ENCODE results near the gene NAALAD2. TPM values are rescaled to one million over a fixed set of nuclear protein-coding genes. Genes with fewer than 3 reads are reported as not detected.

Gene NAALAD2
- total RNA-seq, 1 experiment from 2014 or later, result 2.1 TPM

GRCh38 chr11:90179923-90180322 is 45.5 kb downstream of the NAALAD2 start:
- no peak overlapping the region for H3K14ac ChIP-seq (ENCODE audit: insufficient read depth, low read length)
- no peaks in the 10 kb centered on the region for H3K23me2 ChIP-seq (ENCODE audit: insufficient read length, low read depth, low read length, poor library complexity, severe bottlenecking)
- DNase-seq, result no peak
- H3K23ac ChIP-seq (ENCODE audit: insufficient read length, low read depth, low read length), result no peak overlapping the region
- H2BK5ac ChIP-seq (ENCODE audit: insufficient read length, low read length), result no peak overlapping the region
- no peak overlapping the region for H3K18ac ChIP-seq (ENCODE audit: insufficient read length, low read depth, low read length)
- H3K4me1 ChIP-seq (ENCODE audit: insufficient read depth, low read length), result no peaks in the 10 kb centered on the region
- H2AFZ ChIP-seq (ENCODE audit: low read length), result no peak overlapping the region
- no peak overlapping the region for H2BK120ac ChIP-seq (ENCODE audit: low read depth, low read length, poor library complexity, severe bottlenecking)
- H3K9ac ChIP-seq (ENCODE audit: extremely low read depth, insufficient read length, low read length), result no peak overlapping the region
- H3K27me3 ChIP-seq (ENCODE audit: insufficient read depth, low read length), result no peaks in the 10 kb centered on the region
- no peak overlapping the region for H2BK15ac ChIP-seq (ENCODE audit: low read depth, low read length)
- H2BK12ac ChIP-seq (ENCODE audit: insufficient read length, low read depth, low read length), result no peak overlapping the region
- no peak overlapping the region for H3K27ac ChIP-seq (ENCODE audit: insufficient read length, low read depth, low read length)
- Mint-ChIP-seq H3K9me3 (no peaks in the 10 kb centered on the region), H3K4me1 (no peaks in the 10 kb centered on the region), H3K27me3 (ENCODE audit: low read depth) (no peaks in the 10 kb centered on the region), H3K27ac (no peak overlapping the region), H3K4me3 (no peak overlapping the region), H3K36me3 (ENCODE audit: insufficient read depth in 1 of 3, low read depth in 3 of 3) (peaks cover 0 to 2% (median 0%) of the 10 kb centered on the region in 3 experiments; a peak in 1 of 7 replicates)
- H3K4ac ChIP-seq (ENCODE audit: low read depth, low read length), result no peak overlapping the region
- no peak overlapping the region for H4K91ac ChIP-seq (ENCODE audit: insufficient read length, low read depth, low read length)
- H3T11ph ChIP-seq (ENCODE audit: low read length), result no peak overlapping the region
- no CpG with 5 or more reads among the region's 2 CpGs for WGBS (ENCODE audit: extremely low coverage, insufficient read length, low lambda C conversion rate)
- no peaks in the 10 kb centered on the region for H3K79me1 ChIP-seq (ENCODE audit: insufficient read depth, low read depth, low read length, poor library complexity, severe bottlenecking)
- H3K9me3 ChIP-seq (ENCODE audit: control insufficient read depth, low read depth, low read length), result no peaks in the 10 kb centered on the region
- no peak overlapping the region for H2AK5ac ChIP-seq (ENCODE audit: insufficient read length, low read length)
- no peak overlapping the region for H3K4me2 ChIP-seq (ENCODE audit: insufficient read depth, insufficient read length, low read length)
- no peak overlapping the region for H4K5ac ChIP-seq (ENCODE audit: insufficient read length, low read depth, low read length)
- H4K8ac ChIP-seq (replicated peaks; ENCODE audit: insufficient read length, low read depth, low read length), result no peak overlapping the region
- no peaks in the 10 kb centered on the region for H4K20me1 ChIP-seq (ENCODE audit: control insufficient read depth, insufficient read depth, insufficient read length)
- H2BK20ac ChIP-seq (ENCODE audit: low read depth, low read length, poor library complexity, severe bottlenecking), result no peak overlapping the region
- no peaks in the 10 kb centered on the region for H3K79me2 ChIP-seq (ENCODE audit: insufficient read depth, low read length)
- no peak for TF ChIP-seq CTCF (conservative IDR thresholded peaks at IDR 0.05)
- no peak overlapping the region for H3K56ac ChIP-seq (ENCODE audit: insufficient read length, low read depth, low read length)
